GM12873 (cell line): ENCODE data around the gene NLGN1.

Source experiments
- CTCF ChIP-seq: IDR thresholded peaks from 2 replicates; pipeline ENCODE4 v1.5.1; 2012; ENCODE audit warnings: low read depth, mild to moderate bottlenecking, moderate library complexity, low read length, control low read depth; ENCODE audit not compliant: insufficient read depth; ENCODE audit errors: missing control alignments

NLGN1 gene

GRCh38 chr3:173548261-173548660, 150.7 kb downstream of the NLGN1 start:
- no peak for TF ChIP-seq CTCF

GRCh38 chr3:173552526-173552925, 155.0 kb downstream of the NLGN1 start:
- no peak for TF ChIP-seq CTCF

GRCh38 chr3:173553635-173554280, 156.2 kb downstream of the NLGN1 start:
- TF ChIP-seq CTCF, result peak; percentile 57

- TF ChIP-seq CTCF, result no peak
Measured at GRCh38 chr3:173556546-173556945, 159.0 kb downstream of the NLGN1 start.

- no peak for TF ChIP-seq CTCF
Measured at GRCh38 chr3:173567997-173568396, 170.5 kb downstream of the NLGN1 start.

- TF ChIP-seq CTCF, result no peak
Measured at GRCh38 chr3:173568623-173569022, 171.1 kb downstream of the NLGN1 start.

- no peak for TF ChIP-seq CTCF
Measured at GRCh38 chr3:173583496-173583895, 186.0 kb downstream of the NLGN1 start.
